NK-92 (cell line): ENCODE results near the gene RTF1.
"Not testable (repeated sequence)": the region's sequence is repeated elsewhere in the genome, so short reads cannot be mapped to it uniquely, and the experiment has no call there.

ENCODE experiments used
- DNase-seq: peaks from one replicate; lab custom pipeline; 2025; ENCODE audit not compliant: unreplicated experiment; lab: John Stamatoyannopoulos, UW

RTF1 gene

DNA sequence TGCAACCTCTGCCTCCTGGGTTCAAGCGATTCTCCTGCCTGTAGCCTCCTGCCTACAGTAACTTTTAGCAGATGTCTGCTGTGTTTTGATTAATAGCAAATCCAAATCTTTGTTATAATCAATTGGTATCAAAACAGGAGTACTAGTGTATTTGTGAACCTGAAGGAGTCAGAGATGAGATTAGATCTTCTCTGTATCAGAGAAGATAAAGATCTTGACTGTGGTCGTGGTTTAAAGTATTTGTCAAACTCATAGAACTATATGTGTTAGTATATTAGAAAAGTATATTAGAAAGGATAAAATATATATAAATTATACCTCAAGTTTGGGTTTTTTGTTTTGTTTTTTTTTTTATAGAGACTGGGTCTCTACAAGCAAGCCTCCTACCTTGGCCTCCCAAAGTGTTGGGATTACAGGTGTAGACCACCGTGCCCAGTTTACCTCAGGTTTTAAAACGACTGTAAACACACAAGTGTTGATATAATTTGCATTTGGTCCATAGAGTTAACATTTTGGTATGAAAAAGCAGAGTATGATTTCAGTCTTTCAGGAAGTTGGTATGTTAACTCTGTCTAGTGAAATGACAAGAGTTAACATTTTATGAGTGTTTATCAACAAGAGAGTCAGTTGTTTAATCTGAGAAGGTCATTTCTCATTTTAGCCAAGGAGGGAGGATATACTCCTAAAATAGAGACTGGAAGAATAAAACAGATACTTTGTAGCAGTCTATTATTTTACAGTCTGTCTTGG lies 18.3 kb downstream of the RTF1 start:
- DNase-seq = no peak

DNA sequence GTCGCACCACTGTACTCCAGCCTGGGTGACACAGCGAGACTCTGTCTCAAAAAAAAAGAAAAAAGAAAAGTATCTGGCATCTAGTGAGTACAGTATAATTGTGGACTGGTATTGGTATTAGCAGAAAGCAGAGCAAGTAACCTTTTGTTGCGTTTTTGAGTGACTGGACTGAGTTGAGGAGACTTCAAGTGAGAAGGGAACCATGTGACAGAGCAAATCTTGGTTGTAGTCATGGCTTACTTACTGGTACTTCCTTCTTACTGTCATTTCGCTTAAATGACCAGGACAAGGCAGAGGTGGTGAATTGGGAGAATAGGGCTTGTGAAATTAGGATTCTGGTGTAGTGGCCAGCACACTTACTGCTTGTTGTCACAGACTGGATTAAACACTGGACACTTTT lies 20.6 kb downstream of the RTF1 start:
- DNase-seq = no peak

DNA sequence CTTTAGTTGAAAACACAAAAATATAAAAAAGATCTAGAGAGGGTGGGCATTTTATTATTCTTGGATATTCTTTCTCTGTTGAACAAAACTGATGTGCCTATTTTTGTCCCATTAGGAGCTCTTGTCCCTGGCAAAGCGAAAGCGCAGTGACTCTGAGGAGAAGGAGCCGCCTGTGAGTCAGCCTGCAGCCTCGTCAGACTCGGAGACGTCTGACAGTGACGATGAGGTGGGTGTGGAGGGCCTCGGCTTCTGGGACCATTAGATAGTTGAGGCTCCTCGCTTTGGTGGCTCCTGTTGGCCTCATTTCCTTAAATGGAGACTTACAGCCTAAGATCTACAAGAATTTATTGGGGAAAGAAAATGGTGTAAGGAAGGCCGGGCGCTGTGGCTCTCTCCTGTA lies 21.3 kb downstream of the RTF1 start:
- DNase-seq = no peak

DNA sequence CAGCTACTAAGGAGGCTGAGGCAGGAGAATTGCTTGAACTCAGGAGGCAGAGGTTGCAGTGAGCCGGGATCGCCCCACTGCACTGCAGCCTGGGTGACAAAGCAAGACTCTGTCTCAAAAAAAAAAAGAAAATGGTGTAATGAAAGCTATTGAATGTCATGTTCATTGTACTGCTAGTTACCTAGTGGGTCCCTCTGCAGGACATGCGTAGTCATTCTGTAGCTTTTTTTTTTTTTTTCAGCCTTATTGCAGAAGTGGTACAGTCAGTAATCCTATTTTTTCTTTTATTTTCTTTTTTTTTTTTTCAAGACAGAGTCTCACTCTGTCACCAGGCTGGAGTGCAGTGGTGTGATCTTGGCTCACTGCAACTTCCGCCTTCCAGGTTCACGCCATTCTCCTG lies 21.9 kb downstream of the RTF1 start:
- DNase-seq = not testable (repeated sequence)

DNA sequence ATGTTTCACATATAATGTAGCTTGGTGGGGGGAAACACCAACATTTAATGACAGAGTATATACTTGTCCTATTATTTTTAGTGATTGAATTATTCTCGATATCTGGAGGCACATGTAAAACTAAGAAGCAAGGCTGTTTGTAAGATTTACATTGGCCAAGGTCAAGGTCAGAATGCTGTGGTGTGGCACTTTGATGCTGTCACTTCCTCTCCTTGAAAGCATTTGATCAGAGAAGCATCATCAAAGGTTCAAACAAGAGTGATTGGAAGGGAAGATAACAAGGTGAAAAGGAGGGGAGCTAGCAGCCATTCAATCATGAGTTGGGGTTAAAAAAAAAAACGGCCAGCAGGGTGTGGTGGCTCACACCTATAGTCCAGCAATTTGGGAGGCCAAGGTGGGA lies 26.4 kb downstream of the RTF1 start:
- DNase-seq = no peak

DNA sequence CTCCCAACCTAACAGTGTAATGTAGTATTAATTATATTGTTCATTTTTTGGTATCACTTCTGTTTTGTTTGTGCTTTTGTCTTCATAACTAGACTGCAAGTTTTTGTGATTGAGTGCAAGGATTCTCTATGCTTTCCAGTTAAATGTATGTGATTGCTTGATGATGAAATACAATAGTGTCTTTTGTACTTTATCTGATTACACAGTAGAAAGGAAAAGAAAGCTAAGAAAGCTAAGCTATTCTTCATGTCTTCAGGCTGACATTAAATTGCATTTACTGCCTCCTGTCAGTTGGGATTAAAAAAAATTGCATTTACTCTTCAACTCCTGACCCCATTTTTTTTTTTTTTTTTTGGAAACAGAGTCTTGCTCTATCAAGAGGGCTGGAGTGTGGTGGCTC lies 28.5 kb downstream of the RTF1 start:
- DNase-seq = no peak

DNA sequence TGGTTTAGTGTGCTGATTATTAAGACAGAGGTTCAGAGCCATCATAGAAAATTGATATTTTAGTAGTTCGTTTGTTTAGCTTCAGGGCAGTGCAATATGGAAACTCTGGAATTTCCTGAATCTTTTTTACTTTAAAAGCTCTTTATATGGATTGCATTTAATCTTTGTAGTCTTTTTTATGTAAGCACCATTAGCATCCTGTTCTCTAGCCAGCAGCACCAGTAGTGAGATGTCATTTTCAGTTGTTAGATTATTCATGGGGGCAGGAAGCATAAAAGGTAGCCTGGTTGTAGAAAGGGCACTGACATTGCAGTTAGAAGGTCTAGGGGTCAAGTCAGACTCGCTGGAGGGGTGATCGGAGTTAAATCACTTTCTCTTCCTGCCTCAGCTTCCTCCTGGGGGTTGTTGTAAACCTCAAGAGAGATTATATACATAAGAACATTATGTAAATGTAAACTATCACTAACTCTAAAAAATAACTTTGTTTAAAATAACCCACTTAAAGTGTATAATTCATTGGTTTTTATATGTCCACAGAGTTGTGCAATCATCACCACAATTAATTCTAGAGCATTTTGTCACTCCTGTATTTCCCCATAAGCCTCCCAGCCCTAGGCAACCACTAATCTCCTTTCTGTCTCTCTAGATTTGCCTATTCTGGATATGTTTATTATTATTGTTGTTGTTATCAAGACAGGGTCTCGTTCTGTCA lies 45.3 kb downstream of the RTF1 start:
- no peak for DNase-seq

DNA sequence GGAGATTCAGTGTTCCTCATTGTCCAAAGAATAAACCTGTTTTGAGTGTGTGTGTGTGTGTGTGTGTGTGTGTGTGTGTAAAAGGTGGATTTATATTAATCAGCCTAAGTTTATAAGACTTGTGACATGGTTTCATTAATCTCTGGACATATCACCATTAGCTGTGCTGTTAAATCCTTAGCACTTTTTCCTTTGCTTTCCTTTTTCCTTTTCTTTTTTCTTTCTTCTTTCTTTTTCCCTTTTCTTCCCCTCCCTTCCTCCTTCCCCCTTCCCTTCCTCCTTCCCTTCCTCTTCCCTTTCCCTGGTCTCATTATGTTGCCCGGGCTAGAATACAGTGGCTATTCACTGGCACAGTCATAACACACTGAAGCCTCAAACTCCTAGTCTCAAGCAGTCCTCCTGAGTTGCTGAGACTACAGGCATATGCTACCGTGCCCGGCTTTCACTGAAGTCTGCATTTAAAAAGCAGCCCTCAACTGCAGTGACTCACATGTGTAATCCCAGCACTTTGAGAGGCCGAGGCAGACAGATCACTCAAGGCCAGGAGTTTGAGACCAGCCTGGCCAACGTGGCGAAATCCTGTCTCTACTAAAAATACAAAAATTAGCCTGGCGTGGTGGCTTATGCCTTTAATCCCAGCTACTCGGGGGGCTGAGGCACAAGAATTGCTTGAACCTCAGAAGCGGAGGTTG lies 48.1 kb downstream of the RTF1 start:
- DNase-seq = no peak

DNA sequence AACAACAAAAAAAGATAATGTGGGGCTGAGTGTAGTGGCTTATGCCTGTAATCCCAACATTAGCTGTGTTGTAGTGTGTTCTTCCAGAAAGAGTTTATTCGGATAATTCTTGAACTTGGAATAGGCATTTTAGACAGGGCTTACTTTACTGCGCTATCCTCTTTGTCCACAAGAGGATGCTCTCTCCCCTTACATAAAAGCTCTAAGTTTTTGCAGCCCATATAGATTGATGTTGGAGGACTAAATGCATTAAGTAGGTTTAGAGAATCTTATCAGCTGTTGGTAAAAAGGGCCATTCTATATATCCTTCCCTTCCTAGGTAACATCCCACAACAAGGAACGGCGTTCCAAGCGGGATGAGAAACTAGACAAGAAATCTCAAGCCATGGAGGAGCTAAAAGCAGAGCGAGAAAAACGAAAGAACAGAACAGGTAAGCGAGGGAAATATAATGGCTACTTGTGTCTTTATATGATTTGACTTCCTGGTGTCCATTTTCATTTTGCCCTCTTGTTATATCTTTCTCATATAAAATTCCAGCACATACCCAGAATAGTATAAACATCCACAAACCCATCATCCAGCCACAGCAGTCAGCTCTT lies 49.0 kb downstream of the RTF1 start:
- DNase-seq = no peak

DNA sequence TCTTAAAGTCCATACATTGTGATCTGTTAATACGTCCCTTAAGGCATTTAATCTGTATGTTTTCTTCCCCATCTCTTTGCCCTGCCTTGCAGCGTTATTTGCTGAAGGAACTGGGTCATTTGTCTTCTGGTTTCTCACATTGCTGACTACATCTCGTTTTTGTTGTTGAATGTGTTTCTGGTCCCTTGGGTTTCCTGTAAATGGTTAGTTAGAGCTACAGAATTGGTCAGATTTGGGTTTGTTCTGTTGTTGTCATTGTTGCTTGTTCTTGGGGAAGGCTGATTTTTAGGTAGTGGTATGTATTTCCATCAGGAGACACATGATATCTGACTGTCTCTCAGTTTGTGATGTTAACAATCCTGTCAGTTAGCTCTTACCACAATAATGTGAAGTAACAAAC lies 49.8 kb downstream of the RTF1 start:
- DNase-seq = no peak

DNA sequence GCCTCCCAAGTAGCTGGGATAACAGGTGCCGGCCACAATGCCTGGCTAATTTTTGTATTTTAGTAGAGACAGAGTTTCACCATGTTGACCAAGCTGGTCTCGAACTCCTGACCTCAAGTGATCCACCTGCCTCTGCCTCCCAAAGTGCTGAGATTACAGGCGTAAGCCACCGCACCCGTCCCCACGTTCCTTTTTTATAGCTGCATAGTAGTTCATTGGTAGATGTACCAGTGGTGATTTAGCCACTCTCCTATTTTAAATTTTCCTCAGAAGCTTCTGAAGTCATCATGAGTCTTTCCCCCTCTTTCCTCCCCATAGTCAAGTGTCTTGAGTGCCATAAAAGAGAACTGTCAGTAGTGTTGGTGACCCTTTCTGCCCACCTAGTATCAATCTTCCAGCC lies 52.7 kb downstream of the RTF1 start:
- DNase-seq = not testable (repeated sequence)

DNA sequence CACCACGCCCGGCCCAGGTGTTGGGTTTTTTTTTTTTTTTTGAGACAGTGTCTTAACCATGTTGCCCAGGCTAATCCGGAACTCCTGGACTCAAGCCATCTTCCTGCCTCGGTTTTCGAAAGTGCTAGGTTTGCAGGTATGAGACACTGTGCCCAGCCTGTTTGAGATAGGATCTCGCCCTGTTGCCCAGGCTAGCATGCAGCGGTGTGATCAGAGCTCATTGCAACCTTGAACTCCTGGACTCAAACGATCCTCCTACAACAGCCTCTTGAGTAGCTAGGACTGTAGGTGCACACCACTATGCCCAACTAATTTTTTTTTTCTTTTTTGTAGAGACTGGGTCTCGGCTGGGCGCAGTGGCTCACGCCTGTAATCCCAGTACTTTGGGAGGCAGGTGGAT lies 56.5 kb downstream of the RTF1 start:
- no peak for DNase-seq

DNA sequence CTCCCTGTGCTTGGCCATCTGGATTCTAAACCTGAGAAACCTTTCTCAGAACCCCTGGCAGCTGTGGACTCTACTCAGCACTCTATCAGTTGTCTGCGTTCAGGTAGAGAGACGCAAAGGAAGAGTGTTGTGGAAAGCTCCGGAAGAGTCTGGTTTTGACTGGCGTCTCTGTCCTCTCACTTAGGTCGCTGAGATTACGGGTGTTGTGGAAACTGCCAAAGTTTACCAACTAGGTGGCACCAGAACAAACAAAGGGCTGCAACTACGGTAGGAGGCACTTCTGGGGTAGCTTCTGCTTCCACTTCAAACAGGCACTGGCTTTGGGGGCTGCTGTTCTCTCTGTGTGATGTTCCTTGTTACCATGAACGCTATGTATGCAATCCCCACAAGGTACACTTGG lies 57.5 kb downstream of the RTF1 start:
- no peak for DNase-seq

DNA sequence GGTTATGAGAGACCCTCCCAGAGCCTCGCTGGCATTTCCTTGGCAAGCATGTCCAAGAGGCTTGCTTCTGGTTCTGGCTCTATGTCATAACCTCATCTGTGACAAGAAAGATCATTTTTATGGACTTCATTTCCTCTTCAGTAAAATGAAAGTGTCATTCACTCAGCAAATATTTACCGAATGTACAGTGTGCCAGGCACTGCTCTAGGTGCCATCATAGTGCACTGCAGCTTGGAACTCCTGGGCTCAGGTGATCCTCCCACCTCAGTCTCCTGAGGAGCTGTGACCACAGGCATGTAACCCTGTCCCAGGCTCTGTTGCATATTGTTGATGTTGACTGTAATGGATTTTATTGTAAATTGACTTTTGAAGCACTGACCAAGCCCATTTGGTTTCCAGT lies 58.0 kb downstream of the RTF1 start:
- DNase-seq = no peak

DNA sequence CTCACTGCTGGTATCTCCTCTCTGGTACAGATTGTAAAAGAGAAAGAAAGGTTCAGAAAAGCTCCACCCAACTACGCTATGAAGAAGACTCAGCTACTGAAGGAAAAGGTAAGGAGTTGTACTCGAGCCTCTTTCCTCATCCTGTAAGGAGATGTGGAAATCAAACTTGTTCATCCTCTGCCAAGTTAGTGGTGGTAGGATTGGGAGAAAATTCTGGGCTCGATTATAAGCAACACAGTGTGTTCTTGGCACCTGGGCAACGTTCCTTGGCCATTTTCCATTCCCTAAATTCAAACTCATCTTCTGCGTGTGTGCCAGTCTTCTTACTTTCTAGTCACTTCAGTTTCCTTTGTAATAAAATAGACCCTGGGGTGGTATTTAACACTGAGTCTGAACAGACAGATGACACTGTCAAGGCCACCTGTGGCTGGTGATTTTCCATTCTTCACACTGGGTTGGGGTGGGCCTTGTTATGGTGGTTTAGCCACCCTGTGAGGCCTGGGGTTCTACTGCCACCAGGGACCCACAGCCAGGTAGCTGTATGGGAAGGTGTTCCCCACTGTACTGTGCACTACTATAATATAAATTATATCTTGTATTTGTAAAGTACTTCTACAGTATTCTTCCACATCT lies 59.6 kb downstream of the RTF1 start:
- DNase-seq = no peak

DNA sequence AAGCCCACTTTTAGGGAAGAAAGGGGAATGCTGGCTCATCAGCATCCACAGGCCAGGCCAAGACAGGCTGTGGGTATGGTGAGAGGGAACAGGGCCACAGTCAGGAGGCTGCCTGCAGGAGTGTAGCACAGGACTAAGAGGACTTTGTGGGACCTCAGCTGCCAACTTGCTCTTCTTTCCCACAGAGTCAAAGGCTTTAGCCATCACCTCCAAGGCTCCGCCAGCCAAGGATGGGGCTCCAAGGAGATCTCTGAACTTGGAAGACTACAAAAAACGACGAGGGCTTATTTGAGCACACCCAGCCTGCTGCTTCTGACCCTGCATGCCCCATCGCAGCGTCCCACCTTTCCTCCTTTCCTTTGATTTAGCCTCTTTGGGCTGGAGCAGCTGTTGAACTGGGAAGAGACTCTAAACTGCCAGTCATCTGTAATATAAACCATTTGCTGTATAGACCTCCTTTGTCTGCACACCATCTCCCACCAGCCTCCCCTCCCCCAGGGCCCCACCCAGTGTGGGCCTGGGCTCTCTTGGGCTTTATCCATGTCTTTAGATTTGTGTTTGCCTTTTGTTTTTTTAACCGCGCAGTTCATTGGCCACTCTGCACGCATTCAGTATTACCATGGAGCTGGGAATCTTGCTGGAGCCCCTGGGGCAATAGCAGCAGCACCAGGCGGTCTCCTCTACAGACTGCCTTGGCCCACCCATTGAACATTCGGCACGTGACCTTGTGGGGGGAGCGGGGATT lies 63.7 kb downstream of the RTF1 start:
- no peak for DNase-seq

DNA sequence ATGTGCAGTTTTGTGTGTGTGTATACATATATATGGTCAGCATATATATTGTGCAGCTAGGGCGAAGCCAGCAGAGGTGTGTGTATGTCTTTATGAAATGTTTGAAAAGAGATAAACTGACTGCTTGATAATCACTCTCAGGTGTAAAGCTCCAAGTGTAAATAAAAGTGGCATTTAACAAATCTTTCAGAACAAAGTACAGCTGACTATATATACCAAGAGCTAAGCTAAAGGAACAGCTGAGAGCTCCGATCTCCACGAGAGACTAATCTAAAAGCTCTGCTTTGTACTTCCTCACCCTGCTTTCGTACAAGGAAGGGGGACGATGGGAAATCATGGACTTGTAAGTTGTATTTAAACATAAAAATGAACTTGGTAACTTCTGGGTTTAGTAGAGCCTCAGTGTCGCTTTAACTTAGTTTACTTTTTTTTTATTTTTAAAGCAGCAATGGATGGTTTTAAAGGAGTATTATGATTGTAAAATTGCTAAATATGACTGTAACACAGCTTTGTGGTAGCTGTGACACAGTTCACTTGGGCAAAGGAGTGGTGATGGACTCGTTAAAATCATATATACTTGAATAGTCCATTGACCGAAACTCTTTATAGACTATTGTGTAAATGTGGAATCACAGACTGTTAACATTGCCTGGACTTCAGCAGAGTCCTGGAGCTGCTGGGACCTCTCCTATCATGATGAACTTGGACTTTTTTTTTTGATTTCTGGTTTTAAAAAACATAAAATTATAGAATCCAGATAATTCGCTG lies 65.4 kb downstream of the RTF1 start:
- no peak for DNase-seq

DNA sequence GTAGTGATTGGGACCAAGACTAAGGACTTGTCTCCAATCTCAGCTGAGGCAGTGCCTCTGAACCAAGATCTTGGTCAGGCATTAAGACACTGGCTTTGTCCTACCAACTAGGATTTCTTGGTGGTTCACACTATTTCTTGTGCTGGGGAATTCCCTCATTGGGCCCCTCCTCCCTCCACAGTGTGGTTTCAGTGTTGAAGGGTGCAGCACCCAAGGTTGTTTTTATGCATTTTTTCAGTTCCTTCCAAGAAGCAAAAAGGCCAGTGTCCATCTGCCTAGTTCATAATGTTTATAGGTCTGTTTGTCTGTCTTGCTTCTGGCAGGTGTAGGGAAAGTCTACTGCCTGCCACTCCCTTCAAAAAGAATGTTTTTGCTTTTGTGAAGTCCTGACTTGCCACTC lies 66.2 kb downstream of the RTF1 start:
- no peak for DNase-seq

DNA sequence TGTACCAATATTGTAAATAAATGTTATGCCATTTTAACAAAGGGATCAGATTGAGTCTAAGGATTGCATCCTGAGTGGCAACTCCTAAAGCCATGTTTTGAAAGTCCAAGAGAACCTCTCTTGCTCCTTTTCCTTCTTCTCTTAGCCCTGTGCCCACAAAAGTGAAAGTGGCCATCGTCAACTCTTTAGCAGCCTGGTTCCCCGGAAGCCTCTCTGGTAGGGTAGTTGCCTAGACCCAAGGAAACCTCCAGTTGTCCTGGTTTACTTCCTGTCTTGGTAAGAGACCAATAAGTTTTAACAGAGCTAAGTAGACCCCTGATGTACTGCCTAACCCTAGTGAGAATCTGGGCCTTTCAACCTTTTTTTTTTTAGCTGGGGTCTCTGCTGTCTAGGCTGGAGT lies 66.6 kb downstream of the RTF1 start:
- no peak for DNase-seq
